ENCODE data around the gene ARMC5.

Gene ARMC5

DNA sequence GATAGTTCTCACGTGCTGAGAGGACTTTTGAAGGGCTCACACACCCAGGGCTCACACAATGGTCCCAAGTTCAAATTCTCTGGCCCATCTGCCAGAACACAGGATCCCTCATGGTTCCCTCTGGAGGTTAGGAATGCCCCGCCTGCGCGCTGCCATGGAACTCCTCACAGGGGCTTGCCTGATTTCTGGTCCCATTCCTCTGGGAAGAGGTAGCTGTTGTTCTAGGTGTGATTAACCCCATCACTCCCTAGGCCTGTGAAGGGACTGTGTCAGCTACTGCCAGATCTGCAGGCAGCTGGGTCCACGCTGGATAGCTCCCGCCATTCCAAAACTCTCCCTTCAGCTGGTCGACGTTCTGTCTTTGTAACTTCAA lies 2.3 kb upstream of the ARMC5 start:
- H3K4me1 Mint-ChIP-seq: peaks cover 48% of the 10 kb centered on the region
- H3K36me3 Mint-ChIP-seq (ENCODE audit: low read depth): no peaks in the 10 kb centered on the region
- H3K9me3 Mint-ChIP-seq: no peaks in the 10 kb centered on the region
- no peak overlapping the region for H3K27ac Mint-ChIP-seq
- TF ChIP-seq, protein P1, sequence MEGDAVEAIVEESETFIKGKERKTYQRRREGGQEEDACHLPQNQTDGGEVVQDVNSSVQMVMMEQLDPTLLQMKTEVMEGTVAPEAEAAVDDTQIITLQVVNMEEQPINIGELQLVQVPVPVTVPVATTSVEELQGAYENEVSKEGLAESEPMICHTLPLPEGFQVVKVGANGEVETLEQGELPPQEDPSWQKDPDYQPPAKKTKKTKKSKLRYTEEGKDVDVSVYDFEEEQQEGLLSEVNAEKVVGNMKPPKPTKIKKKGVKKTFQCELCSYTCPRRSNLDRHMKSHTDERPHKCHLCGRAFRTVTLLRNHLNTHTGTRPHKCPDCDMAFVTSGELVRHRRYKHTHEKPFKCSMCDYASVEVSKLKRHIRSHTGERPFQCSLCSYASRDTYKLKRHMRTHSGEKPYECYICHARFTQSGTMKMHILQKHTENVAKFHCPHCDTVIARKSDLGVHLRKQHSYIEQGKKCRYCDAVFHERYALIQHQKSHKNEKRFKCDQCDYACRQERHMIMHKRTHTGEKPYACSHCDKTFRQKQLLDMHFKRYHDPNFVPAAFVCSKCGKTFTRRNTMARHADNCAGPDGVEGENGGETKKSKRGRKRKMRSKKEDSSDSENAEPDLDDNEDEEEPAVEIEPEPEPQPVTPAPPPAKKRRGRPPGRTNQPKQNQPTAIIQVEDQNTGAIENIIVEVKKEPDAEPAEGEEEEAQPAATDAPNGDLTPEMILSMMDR (IDR thresholded peaks at IDR 0.05; ENCODE audit: unreplicated experiment in 3 of 3): no peak
- H3K27me3 Mint-ChIP-seq (ENCODE audit: low read depth): no peaks in the 10 kb centered on the region
- H3K4me3 Mint-ChIP-seq: peak overlapping the region; percentile 93 to 94 (median 93)

DNA sequence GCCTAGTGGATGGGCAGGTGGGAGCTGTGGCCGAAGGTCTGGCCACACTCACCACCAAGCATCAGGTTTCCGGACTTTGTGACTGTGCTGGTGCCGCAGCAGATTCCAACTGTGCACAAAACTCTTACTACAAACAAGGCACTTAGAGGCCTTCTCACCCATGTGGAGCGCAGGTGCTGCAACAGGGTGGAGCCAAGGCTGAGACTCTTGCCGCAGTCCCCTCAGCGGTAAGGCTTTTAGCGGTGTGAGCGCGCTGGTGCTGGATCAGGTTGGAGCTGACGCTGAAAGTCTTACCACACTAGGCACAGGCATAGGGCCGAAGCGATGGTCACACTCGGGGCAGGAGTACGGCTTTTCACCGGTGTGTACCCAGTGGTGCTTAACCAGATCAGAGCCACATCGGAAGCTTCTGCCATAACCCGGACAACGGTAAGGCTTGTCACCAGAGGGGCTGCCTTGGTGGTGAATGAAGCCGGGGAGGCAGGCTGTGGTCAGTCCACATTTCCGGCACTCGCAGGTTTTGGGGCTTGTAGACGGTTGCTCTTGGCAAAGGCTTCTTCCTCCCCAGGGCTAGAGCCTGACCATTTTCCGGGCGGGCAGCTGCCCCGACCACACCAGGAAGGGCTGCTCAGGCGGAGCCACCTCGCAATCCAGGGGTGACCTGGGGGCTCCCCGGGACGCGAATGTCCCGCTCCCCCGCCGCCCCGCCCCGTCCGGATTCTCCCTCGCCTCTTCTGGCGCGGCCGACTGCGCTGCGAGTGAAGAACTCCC lies 1.0 kb upstream of the ARMC5 start:
- Mint-ChIP-seq H3K4me3 (peak overlapping the region; percentile 93 to 94 (median 93)), H3K27me3 (ENCODE audit: low read depth) (no peaks in the 10 kb centered on the region), H3K27ac (peak overlapping the region; percentile 97 to 99 (median 97)), H3K9me3 (no peaks in the 10 kb centered on the region), H3K4me1 (peaks cover 42% of the 10 kb centered on the region), H3K36me3 (ENCODE audit: low read depth) (peaks cover 7% of the 10 kb centered on the region)
- TF ChIP-seq, protein P1 (IDR thresholded peaks at IDR 0.05; ENCODE audit: unreplicated experiment in 3 of 3): no peak

DNA sequence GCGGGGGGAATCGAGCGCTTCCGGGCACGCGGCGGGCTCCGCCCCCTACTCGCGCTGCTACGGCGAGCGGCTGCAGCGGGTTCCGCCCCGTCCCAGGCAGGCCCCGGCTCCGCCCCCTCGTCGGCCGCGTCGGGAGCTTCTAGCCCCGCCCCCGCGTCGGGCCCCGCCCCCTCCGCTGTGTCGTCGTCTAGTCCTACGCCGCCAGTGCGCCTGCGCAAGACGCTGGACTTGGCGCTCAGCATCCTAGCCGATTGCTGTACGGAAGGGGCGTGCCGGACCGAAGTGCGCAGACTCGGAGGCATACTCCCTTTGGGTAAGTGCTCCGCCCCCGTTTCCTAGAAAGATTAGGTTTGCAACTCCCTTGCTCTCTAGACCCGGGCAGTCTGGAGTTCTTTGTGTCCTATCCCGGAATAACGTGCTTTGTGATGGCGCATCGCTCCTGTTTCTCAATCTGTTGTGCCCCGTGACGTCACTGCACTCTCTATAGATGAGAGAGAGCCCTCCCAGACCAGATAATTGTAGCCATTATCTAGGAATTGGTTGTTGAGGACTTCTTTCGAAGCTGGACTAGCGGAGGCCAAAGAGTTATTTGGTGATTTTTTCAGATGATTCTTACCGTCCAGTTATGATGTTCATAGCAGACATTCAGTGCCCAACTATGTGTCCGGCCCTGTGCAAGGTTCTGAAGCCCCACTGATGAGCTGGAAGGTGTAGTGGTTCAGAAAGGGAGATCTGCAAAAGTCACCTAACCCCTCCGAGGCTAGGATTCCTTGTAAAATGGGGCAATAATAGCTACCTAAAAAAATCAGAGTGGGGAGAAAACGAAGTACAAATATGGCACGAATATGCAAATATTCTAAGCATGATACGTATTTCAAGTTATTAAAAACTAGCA lies 633 bp downstream of the ARMC5 start:
- H3K9me3 Mint-ChIP-seq: no peaks in the 10 kb centered on the region
- H3K4me1 Mint-ChIP-seq: peaks cover 34% of the 10 kb centered on the region
- H3K27ac Mint-ChIP-seq: peak overlapping the region; percentile 97 to 99 (median 98)
- H3K36me3 Mint-ChIP-seq (ENCODE audit: low read depth): peaks cover 16% of the 10 kb centered on the region
- peak overlapping the region; percentile 93 to 94 (median 93) for H3K4me3 Mint-ChIP-seq
- TF ChIP-seq, protein P1 (IDR thresholded peaks at IDR 0.05; ENCODE audit: unreplicated experiment in 3 of 3): no peak
- no peaks in the 10 kb centered on the region for H3K27me3 Mint-ChIP-seq (ENCODE audit: low read depth)

DNA sequence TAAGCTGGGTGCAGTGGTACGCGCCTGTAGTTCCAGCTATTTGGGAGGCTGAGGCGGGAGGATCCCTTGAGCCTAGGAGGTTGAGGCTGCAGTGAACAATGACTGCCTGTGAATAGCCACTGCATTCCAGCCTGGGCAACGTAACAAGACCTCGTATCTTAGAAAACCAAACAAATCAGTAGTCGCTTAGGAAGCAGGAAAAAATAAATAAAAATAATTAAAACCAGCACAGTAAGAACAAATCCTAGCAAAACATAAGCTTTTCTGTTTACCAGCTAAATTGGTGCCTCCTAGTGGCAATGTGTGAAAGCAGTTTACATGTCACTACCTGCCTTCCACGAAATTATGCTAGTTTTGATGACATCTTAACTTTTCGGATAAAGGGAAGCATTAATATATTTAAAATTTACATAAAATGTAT lies 1.3 kb downstream of the ARMC5 start:
- Mint-ChIP-seq H3K36me3 (ENCODE audit: low read depth) (peaks cover 22% of the 10 kb centered on the region), H3K4me1 (peaks cover 27% of the 10 kb centered on the region), H3K27me3 (ENCODE audit: low read depth) (no peaks in the 10 kb centered on the region), H3K27ac (peak overlapping the region; percentile 97 to 99 (median 98)), H3K9me3 (no peaks in the 10 kb centered on the region), H3K4me3 (peak overlapping the region; percentile 89 to 93 (median 93))
- TF ChIP-seq, protein P1 (IDR thresholded peaks at IDR 0.05; ENCODE audit: unreplicated experiment in 3 of 3): peak; percentile 61 to 72 (median 67)

DNA sequence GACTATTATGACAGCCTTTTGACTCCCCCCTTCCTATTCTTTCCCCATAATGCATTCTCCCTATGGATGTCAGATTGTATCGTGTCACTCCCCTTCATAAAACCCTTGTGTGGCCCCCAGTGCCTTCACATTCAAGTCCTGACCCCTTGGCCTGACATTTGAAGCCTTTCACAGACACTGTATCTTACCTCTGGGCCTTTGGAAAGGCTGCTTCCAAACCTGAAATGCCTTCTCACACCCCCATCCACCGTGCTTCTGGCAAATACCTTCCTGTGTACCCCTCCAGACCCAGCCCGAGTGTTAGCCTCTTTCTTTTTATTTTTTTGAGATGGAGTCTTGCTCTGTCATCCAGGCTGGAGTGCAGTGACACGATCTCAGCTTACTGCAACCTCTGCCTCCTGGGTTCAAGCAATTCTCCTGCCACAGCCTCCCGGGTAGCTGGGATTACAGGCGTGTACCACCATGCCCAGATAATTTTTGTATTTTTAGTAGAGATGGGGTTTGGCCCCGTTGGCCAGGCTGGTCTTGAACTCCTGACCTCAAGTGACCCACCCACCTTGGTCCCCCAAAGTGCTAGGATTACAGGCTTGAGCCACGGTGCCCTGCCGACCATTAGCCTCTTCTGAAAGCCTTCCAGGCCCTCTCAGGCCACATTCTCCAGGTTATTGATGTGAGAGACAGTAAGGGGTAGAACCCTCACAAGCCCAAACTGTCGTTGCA lies 2.1 kb downstream of the ARMC5 start:
- TF ChIP-seq, protein P1 (IDR thresholded peaks at IDR 0.05; ENCODE audit: unreplicated experiment in 3 of 3): no peak
- Mint-ChIP-seq H3K4me3 (peak overlapping the region; percentile 60 to 93 (median 76)), H3K27me3 (ENCODE audit: low read depth) (no peaks in the 10 kb centered on the region), H3K36me3 (ENCODE audit: low read depth) (peaks cover 24% of the 10 kb centered on the region), H3K4me1 (peaks cover 22% of the 10 kb centered on the region), H3K27ac (peak overlapping the region; percentile 97 to 99 (median 98)), H3K9me3 (no peaks in the 10 kb centered on the region)
